A549 treated with Mapracorat at 1 μM for 4 hours (cell line): ENCODE measurements around the gene CHPT1. TPM values are rescaled to one million over a fixed set of nuclear protein-coding genes. Genes with fewer than 3 reads are reported as not detected.

Experiments used
- total RNA-seq: library from RNA; stranded (reverse); fragments of 200-300 nt; extraction: Qiagen RNA extraction; gene quantifications from 5 replicates; pipeline ENCODE4 v1.2.3, GENCODE V29; 2022

CHPT1 gene
- total RNA-seq = 45.0 to 72.7 TPM (median 68.9 TPM) in 5 replicates

DNA sequence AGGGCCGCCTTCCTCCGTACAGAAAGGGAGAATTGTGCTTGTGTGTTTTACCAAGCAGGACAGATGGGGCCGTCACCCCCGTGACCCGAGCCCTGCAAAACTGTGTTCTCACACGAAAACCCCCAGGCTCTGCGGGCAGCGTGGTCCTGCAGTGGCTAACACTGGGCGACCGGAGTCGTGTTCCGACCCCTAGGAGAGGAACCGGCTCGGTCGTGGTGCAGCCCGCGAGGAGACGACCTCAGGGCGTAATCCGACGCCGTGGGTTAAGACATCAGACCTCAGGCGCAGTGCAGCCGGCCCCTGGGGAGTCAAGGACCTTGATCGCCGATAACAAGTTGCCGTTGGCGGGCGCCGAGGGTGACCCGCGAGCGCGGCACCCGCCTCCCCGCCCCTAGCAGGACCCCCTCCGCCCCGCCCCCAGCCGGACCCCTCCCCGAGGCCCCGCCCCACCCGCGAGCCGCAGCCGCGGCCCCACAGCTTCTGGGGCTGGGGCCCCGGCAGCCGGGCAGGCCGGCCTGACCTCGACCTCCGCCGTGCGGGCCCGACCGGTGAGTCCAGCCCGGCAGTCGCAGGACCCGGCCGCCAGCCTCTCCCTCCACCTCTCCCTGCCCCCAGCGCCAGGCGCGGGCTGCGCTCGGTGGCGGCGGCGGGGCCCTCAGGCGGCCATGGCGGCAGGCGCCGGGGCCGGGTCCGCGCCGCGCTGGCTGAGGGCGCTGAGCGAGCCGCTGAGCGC is at the start of gene CHPT1:
TSS of gene CHPT1 (plus strand) at position 444 of the 733 bp plus-strand sequence. CDS start at position 666, 222 bp downstream.

DNA sequence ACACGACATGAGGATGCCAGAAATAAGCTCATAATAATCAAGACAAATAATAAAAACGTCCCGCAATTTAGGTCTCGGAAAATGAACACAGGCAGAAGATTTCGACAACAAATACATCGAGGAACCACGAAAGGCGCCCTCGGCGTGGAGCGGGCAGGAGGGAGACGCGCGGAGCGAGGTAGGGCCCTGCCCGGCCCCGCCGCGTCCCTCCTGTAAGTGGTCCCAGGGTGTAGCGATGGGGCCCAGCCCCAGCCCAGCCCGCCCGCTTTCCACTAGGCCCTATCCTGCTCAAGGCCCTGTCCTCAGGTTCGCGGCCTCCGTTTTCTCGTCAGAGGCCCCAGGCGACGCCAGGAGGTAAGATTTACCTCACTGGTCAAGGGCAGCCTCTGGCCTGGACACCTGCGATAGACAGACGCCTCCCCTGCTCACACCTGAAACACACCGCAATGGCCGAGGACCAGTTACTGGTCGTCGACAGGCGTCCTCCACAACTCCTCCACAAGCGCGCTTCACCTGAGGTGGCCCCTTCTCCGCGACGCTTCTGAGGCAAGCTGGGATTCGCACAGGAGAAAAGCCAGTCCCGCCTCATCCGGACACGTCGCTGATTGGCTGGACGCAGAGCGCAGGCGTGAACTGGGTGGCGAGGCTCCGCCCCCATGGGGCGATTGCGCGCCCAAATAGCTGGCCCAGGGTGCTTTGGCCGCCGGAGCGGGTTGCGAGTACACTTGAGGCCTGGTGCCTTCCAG is 41.7 kb downstream of the CHPT1 start, which contains the start of gene SYCP3:
TSS of gene SYCP3 (minus strand) at position 543 of the 746 bp plus-strand sequence. CDS start 1,527 bp downstream, outside the sequence.

Other genes with a start within 250 kb of the CHPT1 start
- not detected in 5 replicates for gene SPIC, start 222.3 kb upstream of the CHPT1 start, total RNA-seq
- gene MYBPC1, start 102.7 kb upstream of the CHPT1 start, total RNA-seq = not detected in 5 replicates
- not detected in 5 replicates for gene SYCP3, start 41.8 kb downstream of the CHPT1 start, total RNA-seq
- gene GNPTAB, start 133.3 kb downstream of the CHPT1 start, total RNA-seq = 11.7 to 13.9 TPM (median 12.5 TPM) in 5 replicates
- 17.3 to 22.6 TPM (median 19.8 TPM) in 5 replicates for gene DRAM1, start 179.9 kb downstream of the CHPT1 start, total RNA-seq